KMS-11 (cell line): ENCODE results near the gene HP.
"Not testable (repeated sequence)": the region's sequence is repeated elsewhere in the genome, so short reads cannot be mapped to it uniquely, and the experiment has no call there.

Experiments used
- H2AFZ ChIP-seq: fragments of 200-600 bp; sonication (generic); 2 replicates; pipeline ENCODE4 v1.6.1; 2016; ENCODE audit warnings: antibody characterized with exemption, mixed run types, low read depth
- H3K27ac ChIP-seq: fragments of 200-600 bp; sonication (generic); 2 replicates; pipeline ENCODE4 v1.6.1; 2016; ENCODE audit warnings: mild to moderate bottlenecking, mixed run types
- H3K27me3 ChIP-seq: fragments of 200-600 bp; sonication (generic); 2 replicates; pipeline ENCODE4 v1.6.1; 2017; ENCODE audit warnings: mild to moderate bottlenecking, low read depth, mixed run types, moderate library complexity; ENCODE audit not compliant: insufficient read depth
- H3K36me3 ChIP-seq: fragments of 200-600 bp; sonication (generic); 2 replicates; pipeline ENCODE4 v1.6.1; 2017; ENCODE audit warnings: mild to moderate bottlenecking, mixed run types; ENCODE audit not compliant: insufficient read depth
- H3K4me1 ChIP-seq: fragments of 200-600 bp; sonication (generic); 2 replicates; pipeline ENCODE4 v1.6.1; 2016; ENCODE audit warnings: mild to moderate bottlenecking, low read depth, mixed run types; ENCODE audit not compliant: poor library complexity, severe bottlenecking
- H3K4me2 ChIP-seq: fragments of 200-600 bp; sonication (generic); 2 replicates; pipeline ENCODE4 v1.7.0; 2016; ENCODE audit warnings: mild to moderate bottlenecking, mixed run types
- H3K4me3 ChIP-seq: fragments of 200-600 bp; sonication (generic); IDR thresholded peaks from 2 replicates; pipeline ENCODE4 v1.6.1; 2017; ENCODE audit warnings: low read depth, low read length, mixed read lengths; ENCODE audit not compliant: insufficient read depth
- H3K79me2 ChIP-seq: fragments of 200-600 bp; sonication (generic); 2 replicates; pipeline ENCODE4 v1.6.1; 2016; ENCODE audit warnings: low read depth, mixed run types; ENCODE audit not compliant: insufficient read depth
- H3K9ac ChIP-seq: fragments of 200-600 bp; sonication (generic); 2 replicates; pipeline ENCODE4 v1.6.1; 2016; ENCODE audit warnings: mild to moderate bottlenecking, mixed run types
- H4K20me1 ChIP-seq: fragments of 200-600 bp; sonication (generic); 2 replicates; pipeline ENCODE4 v1.6.1; 2016; ENCODE audit warnings: mild to moderate bottlenecking, mixed run types; ENCODE audit not compliant: insufficient read depth
- CTCF ChIP-seq: fragments of 200-600 bp; sonication (generic); conservative IDR thresholded peaks from 2 replicates; pipeline ENCODE4 v1.6.1; 2017; ENCODE audit warnings: low read depth, mild to moderate bottlenecking, antibody characterized with exemption, low read length, moderate library complexity, mixed read lengths

The HP gene

GRCh38 chr16:72054254-72054847 lies at the start of gene HP:
TSS of gene HP (plus strand) at chr16:72054505. CDS start at chr16:72054653, 148 bp downstream.
- not testable (repeated sequence) for H2AFZ ChIP-seq, H3K4me1 ChIP-seq, H4K20me1 ChIP-seq, H3K4me3 ChIP-seq, H3K9ac ChIP-seq, H3K27me3 ChIP-seq, H3K36me3 ChIP-seq, H3K4me2 ChIP-seq, H3K79me2 ChIP-seq, H3K27ac ChIP-seq

GRCh38 chr16:72008065-72008423 lies 46.3 kb upstream of the HP start:
- not testable (repeated sequence) for H3K27me3 ChIP-seq, H3K4me3 ChIP-seq, H4K20me1 ChIP-seq, H3K36me3 ChIP-seq, H3K79me2 ChIP-seq
- Histone ChIP-seq H3K27ac (0 out of 2 replicates have a peak overlapping the region, but pooled peaks have one; percentile 37), H3K4me2 (peak overlapping the region; percentile 50), H3K4me1 (peaks cover 19% of the 10 kb centered on the region), H3K9ac (peak overlapping the region; percentile 5; the same call in 1 of the 2 replicates), H2AFZ (peak overlapping the region; percentile 80)

GRCh38 chr16:72008424-72009216 lies 45.7 kb upstream of the HP start, which contains the start of gene DHODH:
TSS of gene DHODH (plus strand) at chr16:72008744. CDS start at chr16:72008765, 21 bp downstream.
- Histone ChIP-seq H3K9ac (peak within 1 kb of the TSS; percentile 79), H4K20me1 (no peaks in the 10 kb centered on the region), H3K27ac (peak within 1 kb of the TSS; percentile 69), H3K27me3 (no peaks in the 10 kb centered on the region), H3K79me2 (peaks cover 4% of the 10 kb centered on the region; the same call in 1 of the 2 replicates), H3K36me3 (no peaks in the 10 kb centered on the region), H3K4me2 (peak within 1 kb of the TSS; percentile 50), H3K4me3 (no peak within 1 kb of the TSS), H3K4me1 (peaks cover 25% of the 10 kb centered on the region), H2AFZ (peak within 1 kb of the TSS; percentile 80)
- no peak for TF ChIP-seq CTCF

GRCh38 chr16:72009779-72010178 lies 44.5 kb upstream of the HP start:
- Histone ChIP-seq H3K27ac (no peak overlapping the region), H4K20me1 (no peaks in the 10 kb centered on the region), H3K4me2 (no peak overlapping the region), H3K4me3 (no peak overlapping the region), H3K79me2 (peaks cover 4% of the 10 kb centered on the region; the same call in 1 of the 2 replicates), H2AFZ (no peak overlapping the region), H3K27me3 (no peaks in the 10 kb centered on the region), H3K4me1 (peaks cover 36% of the 10 kb centered on the region), H3K9ac (no peak overlapping the region), H3K36me3 (no peaks in the 10 kb centered on the region)
- TF ChIP-seq CTCF: no peak

GRCh38 chr16:72012607-72013006 lies 41.7 kb upstream of the HP start:
- H3K4me2 ChIP-seq: no peak overlapping the region; the same call in 1 of the 2 replicates
- H3K79me2 ChIP-seq: peaks cover 4% of the 10 kb centered on the region; the same call in 1 of the 2 replicates
- no peak for TF ChIP-seq CTCF
- H3K4me1 ChIP-seq: peaks cover 43% of the 10 kb centered on the region
- no peaks in the 10 kb centered on the region for H3K27me3 ChIP-seq
- H3K4me3 ChIP-seq: no peak overlapping the region
- no peak overlapping the region for H2AFZ ChIP-seq
- H3K27ac ChIP-seq: peak overlapping the region; percentile 72; the same call in 1 of the 2 replicates
- no peaks in the 10 kb centered on the region for H4K20me1 ChIP-seq
- H3K36me3 ChIP-seq: no peaks in the 10 kb centered on the region
- no peak overlapping the region for H3K9ac ChIP-seq
